HG03139 (cell line): ENCODE results near the gene TNFRSF21.

Source experiments
- ATAC-seq: cut with Tn5 transposase; IDR thresholded peaks from one replicate; pipeline ENCODE4 v1.9.1; 2021; ENCODE audit not compliant: unreplicated experiment

The TNFRSF21 gene

GRCh38 chr6:47254051-47254450 lies 55.7 kb downstream of the TNFRSF21 start:
- no peak for ATAC-seq

- no peak for ATAC-seq
These were observed 56.6 kb downstream of the TNFRSF21 start for GRCh38 chr6:47253136-47253535.

GRCh38 chr6:47252633-47253032 lies 57.1 kb downstream of the TNFRSF21 start:
- ATAC-seq: no peak

- ATAC-seq: no peak
These were observed 58.3 kb downstream of the TNFRSF21 start for GRCh38 chr6:47251396-47251795.

- ATAC-seq: no peak
These were observed 59.4 kb downstream of the TNFRSF21 start for GRCh38 chr6:47250302-47250701.

- ATAC-seq: no peak
These were observed 61.3 kb downstream of the TNFRSF21 start for GRCh38 chr6:47248446-47248845.

- ATAC-seq: peak; percentile 54
These were observed 62.4 kb downstream of the TNFRSF21 start for GRCh38 chr6:47247227-47247797.

- ATAC-seq: no peak
These were observed 63.2 kb downstream of the TNFRSF21 start for GRCh38 chr6:47246551-47246950.

GRCh38 chr6:47245745-47246371 lies 63.8 kb downstream of the TNFRSF21 start:
- ATAC-seq: no peak

- peak; percentile 96 for ATAC-seq
These were observed 67.0 kb downstream of the TNFRSF21 start for GRCh38 chr6:47242483-47243386.

GRCh38 chr6:47241742-47242482 lies 67.8 kb downstream of the TNFRSF21 start:
- peak; percentile 2 for ATAC-seq

GRCh38 chr6:47240277-47240890 lies 69.3 kb downstream of the TNFRSF21 start:
- no peak for ATAC-seq

GRCh38 chr6:47239546-47239945 lies 70.2 kb downstream of the TNFRSF21 start:
- no peak for ATAC-seq

- no peak for ATAC-seq
These were observed 71.2 kb downstream of the TNFRSF21 start for GRCh38 chr6:47238456-47238995.

- no peak for ATAC-seq
These were observed 72.5 kb downstream of the TNFRSF21 start for GRCh38 chr6:47237196-47237595.

GRCh38 chr6:47235964-47236760 lies 73.5 kb downstream of the TNFRSF21 start:
- no peak for ATAC-seq

GRCh38 chr6:47235421-47235820 lies 74.3 kb downstream of the TNFRSF21 start:
- no peak for ATAC-seq

GRCh38 chr6:47234266-47234933 lies 75.3 kb downstream of the TNFRSF21 start:
- ATAC-seq: no peak

- no peak for ATAC-seq
These were observed 78.6 kb downstream of the TNFRSF21 start for GRCh38 chr6:47231151-47231550.
